ENCODE data around the gene IRF6.
A peak's percentile ranks its signal among the peaks of the same experiment; 100 is the strongest.

IRF6 gene

GRCh38 chr1:209805875-209806760 lies at the start of gene IRF6:
Gene IRF6, minus strand, starts transcription at chr1:209806142. Its CDS starts 4,729 bp downstream, at chr1:209801413.
- peaks cover 7% of the 10 kb centered on the region for H3K27me3 Mint-ChIP-seq
- peak within 1 kb of the TSS; percentile 62 for H3K4me3 Mint-ChIP-seq
- H3K36me3 Mint-ChIP-seq (ENCODE audit: low read depth): no peaks in the 10 kb centered on the region
- no peak within 1 kb of the TSS for H3K27ac Mint-ChIP-seq
- ATAC-seq (peak; percentile 55), DNase-seq (peak; percentile 61)
- H3K9me3 Mint-ChIP-seq: no peaks in the 10 kb centered on the region
- peaks cover 10% of the 10 kb centered on the region for H3K4me1 Mint-ChIP-seq

GRCh38 chr1:209855623-209856022 lies 49.7 kb upstream of the IRF6 start:
- Mint-ChIP-seq H3K36me3 (ENCODE audit: low read depth) (peaks cover 29% of the 10 kb centered on the region), H3K4me1 (peaks cover 2% of the 10 kb centered on the region), H3K27ac (no peak overlapping the region), H3K9me3 (no peaks in the 10 kb centered on the region), H3K27me3 (no peaks in the 10 kb centered on the region), H3K4me3 (no peak overlapping the region)
- ATAC-seq (no peak), DNase-seq (no peak)

- Mint-ChIP-seq H3K4me3 (no peak overlapping the region), H3K27ac (peak overlapping the region; percentile 22), H3K27me3 (no peaks in the 10 kb centered on the region), H3K9me3 (no peaks in the 10 kb centered on the region), H3K4me1 (peaks cover 3% of the 10 kb centered on the region), H3K36me3 (ENCODE audit: low read depth) (peaks cover 36% of the 10 kb centered on the region)
- DNase-seq: no peak
- ATAC-seq: no peak
These were observed 49.1 kb upstream of the IRF6 start for GRCh38 chr1:209855006-209855405.

- H3K27ac Mint-ChIP-seq: peak overlapping the region; percentile 19
These were observed 48.3 kb upstream of the IRF6 start for GRCh38 chr1:209854196-209854595.

GRCh38 chr1:209853676-209854075 lies 47.7 kb upstream of the IRF6 start:
- ATAC-seq (no peak), DNase-seq (no peak)
- no peaks in the 10 kb centered on the region for H3K27me3 Mint-ChIP-seq
- no peaks in the 10 kb centered on the region for H3K9me3 Mint-ChIP-seq
- peaks cover 5% of the 10 kb centered on the region for H3K4me1 Mint-ChIP-seq
- no peak overlapping the region for H3K27ac Mint-ChIP-seq
- no peak overlapping the region for H3K4me3 Mint-ChIP-seq
- peaks cover 39% of the 10 kb centered on the region for H3K36me3 Mint-ChIP-seq (ENCODE audit: low read depth)

More at GRCh38 chr1:209854196-209854595, 48.3 kb upstream of the IRF6 start:
- peaks cover 39% of the 10 kb centered on the region for H3K36me3 Mint-ChIP-seq (ENCODE audit: low read depth)
- peaks cover 5% of the 10 kb centered on the region for H3K4me1 Mint-ChIP-seq
- ATAC-seq: no peak
- H3K9me3 Mint-ChIP-seq: no peaks in the 10 kb centered on the region
- H3K27me3 Mint-ChIP-seq: no peaks in the 10 kb centered on the region
- H3K4me3 Mint-ChIP-seq: no peak overlapping the region
- no peak for DNase-seq

GRCh38 chr1:209850342-209850979 lies 44.5 kb upstream of the IRF6 start:
- Mint-ChIP-seq H3K27me3 (no peaks in the 10 kb centered on the region), H3K4me3 (no peak overlapping the region), H3K36me3 (ENCODE audit: low read depth) (peaks cover 50% of the 10 kb centered on the region), H3K4me1 (peaks cover 17% of the 10 kb centered on the region), H3K27ac (peak overlapping the region; percentile 20), H3K9me3 (no peaks in the 10 kb centered on the region)
- DNase-seq: peak; percentile 47
- ATAC-seq: peak; percentile 71

GRCh38 chr1:209849388-209849787 lies 43.4 kb upstream of the IRF6 start:
- no peak for ATAC-seq
- no peaks in the 10 kb centered on the region for H3K9me3 Mint-ChIP-seq
- DNase-seq: no peak
- no peak overlapping the region for H3K4me3 Mint-ChIP-seq
- H3K27ac Mint-ChIP-seq: no peak overlapping the region
- no peaks in the 10 kb centered on the region for H3K27me3 Mint-ChIP-seq
- H3K36me3 Mint-ChIP-seq (ENCODE audit: low read depth): peaks cover 51% of the 10 kb centered on the region
- H3K4me1 Mint-ChIP-seq: peaks cover 15% of the 10 kb centered on the region

GRCh38 chr1:209845408-209845725 lies 39.4 kb upstream of the IRF6 start:
- no peaks in the 10 kb centered on the region for H3K9me3 Mint-ChIP-seq
- DNase-seq (no peak), ATAC-seq (no peak)
- no peaks in the 10 kb centered on the region for H3K27me3 Mint-ChIP-seq
- H3K4me1 Mint-ChIP-seq: peaks cover 28% of the 10 kb centered on the region
- H3K36me3 Mint-ChIP-seq (ENCODE audit: low read depth): peaks cover 62% of the 10 kb centered on the region
- no peak overlapping the region for H3K4me3 Mint-ChIP-seq
- H3K27ac Mint-ChIP-seq: no peak overlapping the region

GRCh38 chr1:209844695-209845407 lies 38.9 kb upstream of the IRF6 start:
- peaks cover 30% of the 10 kb centered on the region for H3K4me1 Mint-ChIP-seq

GRCh38 chr1:209840611-209841010 lies 34.7 kb upstream of the IRF6 start:
- peaks cover 56% of the 10 kb centered on the region for H3K4me1 Mint-ChIP-seq
- H3K9me3 Mint-ChIP-seq: no peaks in the 10 kb centered on the region
- peaks cover 84% of the 10 kb centered on the region for H3K36me3 Mint-ChIP-seq (ENCODE audit: low read depth)
- DNase-seq (no peak), ATAC-seq (no peak)
- H3K27ac Mint-ChIP-seq: peak overlapping the region; percentile 94
- H3K27me3 Mint-ChIP-seq: no peaks in the 10 kb centered on the region
- peak overlapping the region; percentile 59 for H3K4me3 Mint-ChIP-seq

More at GRCh38 chr1:209844695-209845407, 38.9 kb upstream of the IRF6 start:
- Mint-ChIP-seq H3K4me3 (no peak overlapping the region), H3K9me3 (no peaks in the 10 kb centered on the region), H3K27ac (no peak overlapping the region), H3K27me3 (no peaks in the 10 kb centered on the region), H3K36me3 (ENCODE audit: low read depth) (peaks cover 61% of the 10 kb centered on the region)
- DNase-seq: no peak
- no peak for ATAC-seq

GRCh38 chr1:209839875-209840546 lies 34.1 kb upstream of the IRF6 start:
- Mint-ChIP-seq H3K9me3 (no peaks in the 10 kb centered on the region), H3K36me3 (ENCODE audit: low read depth) (peaks cover 86% of the 10 kb centered on the region), H3K4me1 (peaks cover 62% of the 10 kb centered on the region), H3K27ac (peak overlapping the region; percentile 94), H3K4me3 (peak overlapping the region; percentile 59), H3K27me3 (no peaks in the 10 kb centered on the region)
- ATAC-seq (peak; percentile 83), DNase-seq (peak; percentile 26)

GRCh38 chr1:209838537-209838936 lies 32.6 kb upstream of the IRF6 start:
- Mint-ChIP-seq H3K27me3 (no peaks in the 10 kb centered on the region), H3K36me3 (ENCODE audit: low read depth) (peaks cover 93% of the 10 kb centered on the region), H3K4me3 (no peak overlapping the region), H3K4me1 (peaks cover 74% of the 10 kb centered on the region), H3K27ac (peak overlapping the region; percentile 94), H3K9me3 (no peaks in the 10 kb centered on the region)
- no peak for DNase-seq
- no peak for ATAC-seq

- Mint-ChIP-seq H3K27ac (peak overlapping the region; percentile 80), H3K36me3 (ENCODE audit: low read depth) (peaks cover 92% of the 10 kb centered on the region), H3K4me1 (peaks cover 79% of the 10 kb centered on the region), H3K4me3 (no peak overlapping the region), H3K9me3 (no peaks in the 10 kb centered on the region), H3K27me3 (no peaks in the 10 kb centered on the region)
- ATAC-seq: no peak
- DNase-seq: no peak
These were observed 31.7 kb upstream of the IRF6 start for GRCh38 chr1:209837671-209838070.

GRCh38 chr1:209835782-209836298 lies 29.9 kb upstream of the IRF6 start:
- Mint-ChIP-seq H3K36me3 (ENCODE audit: low read depth) (peaks cover 91% of the 10 kb centered on the region), H3K27me3 (no peaks in the 10 kb centered on the region), H3K4me3 (peak overlapping the region; percentile 32), H3K4me1 (peaks cover 82% of the 10 kb centered on the region), H3K27ac (peak overlapping the region; percentile 80), H3K9me3 (no peaks in the 10 kb centered on the region)
- ATAC-seq (peak; percentile 62), DNase-seq (peak; percentile 43)

Data from activated naive CD8-positive, alpha-beta T cell treated with anti-CD3 and anti-CD28 coated beads, Interleukin-2, amount 50 U/mL, for 24 hours (primary cell).